MV-4-11 (cell line): ENCODE measurements around the gene MOB3B.

Source experiments
- DNase-seq: peaks from one replicate; lab custom pipeline; 2025; lab: John Stamatoyannopoulos, UW

MOB3B gene

GRCh38 chr9:27447031-27447683, 82.5 kb downstream of the MOB3B start:
- no peak for DNase-seq

- DNase-seq, result no peak
Measured at GRCh38 chr9:27445688-27446087, 83.9 kb downstream of the MOB3B start.

- no peak for DNase-seq
Measured at GRCh38 chr9:27445057-27445595, 84.5 kb downstream of the MOB3B start.

GRCh38 chr9:27442464-27442863, 87.2 kb downstream of the MOB3B start:
- DNase-seq, result no peak

- DNase-seq, result peak; percentile 64
Measured at GRCh38 chr9:27441741-27442070, 87.9 kb downstream of the MOB3B start.

GRCh38 chr9:27440888-27441740, 88.5 kb downstream of the MOB3B start:
- peak; percentile 45 for DNase-seq

GRCh38 chr9:27438522-27438921, 91.1 kb downstream of the MOB3B start:
- DNase-seq, result no peak

GRCh38 chr9:27437652-27438373, 91.8 kb downstream of the MOB3B start:
- DNase-seq, result no peak

- no peak for DNase-seq
Measured at GRCh38 chr9:27436234-27436633, 93.4 kb downstream of the MOB3B start.

- DNase-seq, result no peak
Measured at GRCh38 chr9:27433631-27434325, 95.8 kb downstream of the MOB3B start.

- DNase-seq, result no peak
Measured at GRCh38 chr9:27432308-27432707, 97.3 kb downstream of the MOB3B start.

- DNase-seq, result no peak
Measured at GRCh38 chr9:27431543-27432147, 98.0 kb downstream of the MOB3B start.

GRCh38 chr9:27430750-27431535, 98.7 kb downstream of the MOB3B start:
- DNase-seq, result no peak

GRCh38 chr9:27429917-27430316, 99.7 kb downstream of the MOB3B start:
- DNase-seq, result no peak

GRCh38 chr9:27429436-27429835, 100.2 kb downstream of the MOB3B start:
- DNase-seq, result no peak

GRCh38 chr9:27428551-27428950, 101.1 kb downstream of the MOB3B start:
- DNase-seq, result no peak

GRCh38 chr9:27427272-27427643, 102.4 kb downstream of the MOB3B start:
- DNase-seq, result no peak

GRCh38 chr9:27426511-27427271, 102.9 kb downstream of the MOB3B start:
- no peak for DNase-seq

- no peak for DNase-seq
Measured at GRCh38 chr9:27425827-27426510, 103.6 kb downstream of the MOB3B start.
